Inflammatory macrophage treated with lipopolysaccharide for 1 hour (primary cell): ENCODE measurements around the gene RGP1.

Experiments used
- DNase-seq, 2 donors: peaks; one replicate each; pipeline ENCODE4 v3.0.0-alpha.2; 2020 to 2022

RGP1 gene

DNA sequence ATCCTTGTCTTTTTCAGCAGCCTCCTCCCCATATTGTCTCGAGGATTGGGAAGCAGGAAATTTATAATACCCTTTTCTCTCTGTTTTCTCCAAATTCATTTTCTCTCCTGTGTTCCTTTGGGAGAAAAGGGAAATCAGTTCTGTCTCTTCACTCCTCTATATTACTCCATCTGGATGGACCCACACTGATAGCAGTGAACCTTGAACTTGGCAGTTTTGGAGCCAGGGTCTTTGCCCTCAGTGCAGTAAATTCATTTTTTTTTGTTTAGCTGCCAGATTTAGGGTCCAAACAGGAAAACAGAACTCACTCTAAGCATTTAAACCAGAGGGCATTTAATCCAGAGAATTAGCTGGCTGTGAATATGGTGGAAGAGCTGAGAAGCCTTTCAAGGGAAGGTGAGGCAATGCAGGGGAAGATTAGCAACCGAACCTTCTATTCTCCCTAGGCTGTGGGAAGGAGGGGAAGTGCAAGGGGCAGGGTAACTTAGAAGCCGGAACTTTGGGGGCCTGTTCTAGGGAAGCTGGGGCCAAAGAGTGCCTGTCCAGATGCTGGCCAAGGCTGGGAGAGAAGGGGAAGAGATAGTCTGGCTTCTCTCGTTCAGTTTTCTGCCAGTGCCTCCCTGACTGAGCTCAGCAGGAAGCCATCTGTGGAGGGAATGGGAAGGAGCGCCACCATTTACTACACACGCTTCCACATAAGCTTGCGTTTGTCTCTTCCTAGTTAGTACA, 26.0 kb downstream of the RGP1 start:
- DNase-seq: peak; percentile 55 to 56

DNA sequence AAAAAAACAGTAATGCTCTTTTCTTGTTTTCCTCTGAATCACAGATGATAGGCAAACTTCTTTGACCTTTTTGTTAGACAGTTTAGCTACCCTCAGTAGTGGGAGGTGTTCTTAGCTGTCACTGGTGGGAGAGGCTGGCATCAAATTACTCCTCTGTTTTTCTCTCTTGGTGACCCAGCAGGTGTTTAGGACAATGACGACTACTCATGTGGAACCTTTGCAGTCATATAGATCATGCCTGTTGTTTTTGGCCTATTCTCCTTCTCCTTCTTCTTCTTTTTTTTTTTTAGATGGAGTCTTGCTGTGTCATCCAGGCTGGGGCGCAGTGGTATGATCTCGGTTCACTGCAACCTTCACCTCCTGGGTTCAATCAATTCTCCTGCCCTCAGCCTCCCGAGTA, 26.9 kb downstream of the RGP1 start:
- no peak for DNase-seq

DNA sequence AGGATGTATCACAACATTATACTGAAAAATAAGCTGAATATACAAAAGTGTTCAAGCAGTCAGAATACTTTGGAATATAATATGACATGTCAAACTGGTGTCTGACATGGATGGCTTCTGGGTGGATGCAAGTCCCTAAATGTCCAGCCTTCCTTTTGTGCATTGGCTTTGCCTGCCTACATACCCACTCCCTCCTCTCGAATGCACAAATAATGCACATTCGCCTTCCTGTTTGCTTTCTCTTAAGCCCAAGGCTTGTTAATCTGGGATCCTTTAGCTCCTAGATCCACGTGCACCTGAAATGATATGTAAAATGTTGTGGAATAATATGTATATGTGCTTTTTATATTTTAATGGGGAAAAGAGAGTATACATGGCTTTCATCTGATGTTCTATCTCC, 29.4 kb downstream of the RGP1 start:
- DNase-seq: no peak

DNA sequence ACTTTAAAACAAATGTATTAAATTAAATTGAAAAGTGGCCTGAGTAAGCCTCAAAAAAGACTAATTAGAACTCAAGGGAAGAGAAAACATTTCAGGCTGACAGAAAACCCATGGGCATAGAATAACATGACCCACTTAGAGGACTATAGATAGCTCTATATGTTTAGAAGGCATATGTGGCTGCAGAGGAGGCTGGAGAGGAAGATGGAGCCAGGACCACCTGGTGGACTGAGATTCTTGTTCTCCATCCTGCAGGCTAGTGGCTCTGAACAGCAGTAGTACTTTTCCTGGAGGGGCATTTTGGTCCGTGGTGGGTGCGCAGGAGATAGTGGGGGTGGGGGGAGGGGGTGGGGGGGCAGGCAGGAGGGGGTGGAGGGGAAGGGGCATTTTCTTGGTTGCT, 32.0 kb downstream of the RGP1 start:
- no peak for DNase-seq

DNA sequence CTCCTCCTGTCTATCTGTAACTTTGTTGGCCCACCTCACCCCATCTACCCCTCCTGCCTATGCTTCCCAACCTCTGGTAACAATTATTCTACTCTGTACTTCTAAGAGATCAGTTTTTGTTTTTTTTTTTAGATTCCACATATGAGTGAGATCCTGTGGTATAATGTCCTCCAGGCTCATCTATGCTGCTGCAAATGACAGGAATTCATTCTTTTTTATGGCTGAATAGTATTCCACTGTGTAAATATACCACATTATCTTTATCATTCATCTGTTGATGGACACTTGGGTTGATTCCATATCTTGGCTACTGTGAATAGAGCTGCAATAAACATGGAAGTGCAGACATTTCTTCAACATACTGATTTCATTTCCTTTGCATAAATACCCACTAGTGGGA, 34.3 kb downstream of the RGP1 start:
- DNase-seq: no peak

DNA sequence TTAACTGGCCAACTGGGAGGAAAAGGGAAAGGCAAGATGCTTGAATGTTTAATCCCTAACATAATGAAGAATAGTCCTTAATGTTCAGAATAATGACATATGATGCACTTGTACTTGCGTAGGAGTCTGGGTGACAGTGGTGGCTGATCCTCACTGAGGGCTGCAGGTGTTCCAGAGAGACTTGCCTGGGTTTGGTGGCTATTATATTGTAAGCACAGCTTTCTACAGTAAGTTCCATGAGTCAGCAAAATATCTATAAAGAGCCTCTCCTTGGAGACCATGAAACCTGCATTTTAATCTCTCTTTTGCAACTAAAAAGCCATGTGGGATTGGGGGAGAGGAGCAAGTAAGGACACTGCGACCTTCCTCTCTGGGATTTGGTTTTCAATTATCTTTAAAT, 40.5 kb downstream of the RGP1 start:
- no peak for DNase-seq

DNA sequence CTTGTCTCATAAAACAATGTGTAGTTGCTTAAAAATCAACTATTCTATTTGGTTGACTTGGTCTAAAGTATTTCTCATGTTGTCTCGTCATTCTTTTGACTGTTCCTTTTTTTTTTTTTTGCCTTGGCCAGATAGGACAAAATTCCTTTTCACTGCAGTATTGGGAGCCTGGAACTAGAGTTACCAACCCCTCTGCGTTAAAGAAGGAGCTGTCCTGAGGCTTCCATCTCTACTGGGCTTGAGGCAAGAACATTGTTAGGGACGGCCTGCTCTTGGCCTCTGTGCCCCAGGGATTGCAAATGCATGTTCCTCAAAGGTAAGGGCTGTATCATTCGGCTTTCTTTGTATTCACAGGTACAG, 40.9 kb downstream of the RGP1 start:
- no peak for DNase-seq

DNA sequence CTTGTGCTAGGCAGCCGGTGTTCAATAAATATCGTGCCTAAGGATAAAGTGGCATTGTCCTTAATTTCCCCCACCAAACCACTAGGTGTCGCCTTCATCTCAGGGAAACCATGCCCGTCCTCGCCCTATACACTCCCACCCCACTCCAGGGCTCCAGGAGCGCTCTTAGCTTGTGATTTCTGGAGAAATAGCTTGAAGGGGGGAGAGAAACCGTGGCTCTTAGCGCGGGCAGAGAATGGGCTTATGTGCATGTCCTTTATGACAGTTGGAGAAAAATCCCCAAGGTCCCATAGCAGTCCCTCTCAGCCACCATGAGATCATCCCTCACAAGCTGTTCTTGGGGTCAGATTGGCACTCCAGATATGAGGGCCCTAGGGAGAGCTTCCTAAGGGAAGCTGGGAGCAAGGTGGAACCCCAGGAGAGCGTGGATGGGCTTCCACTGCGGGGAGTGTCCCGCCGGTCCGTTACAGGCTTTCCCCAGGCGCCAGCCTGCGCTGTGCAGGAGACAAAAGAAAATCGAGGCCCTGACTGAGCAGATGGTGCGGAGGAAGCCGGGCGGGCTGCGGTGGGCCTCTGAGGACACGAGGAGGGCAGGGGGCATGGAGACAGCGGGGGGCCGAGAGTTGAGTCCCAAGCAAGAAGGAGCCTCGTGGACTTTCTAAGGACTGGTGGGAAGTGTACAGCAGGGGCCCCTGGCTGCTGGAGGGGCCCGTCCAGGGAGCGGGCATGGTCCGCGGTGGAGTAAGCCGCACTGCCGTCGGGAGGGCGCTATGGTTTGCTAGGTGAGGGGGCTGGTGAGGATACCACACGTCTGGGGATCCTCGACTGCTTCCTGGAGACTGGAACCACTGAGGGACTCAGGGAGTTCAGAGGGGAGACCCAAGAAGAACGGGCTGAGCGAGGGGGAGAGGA, 41.6 kb downstream of the RGP1 start:
- DNase-seq: peak; percentile 39 to 78

DNA sequence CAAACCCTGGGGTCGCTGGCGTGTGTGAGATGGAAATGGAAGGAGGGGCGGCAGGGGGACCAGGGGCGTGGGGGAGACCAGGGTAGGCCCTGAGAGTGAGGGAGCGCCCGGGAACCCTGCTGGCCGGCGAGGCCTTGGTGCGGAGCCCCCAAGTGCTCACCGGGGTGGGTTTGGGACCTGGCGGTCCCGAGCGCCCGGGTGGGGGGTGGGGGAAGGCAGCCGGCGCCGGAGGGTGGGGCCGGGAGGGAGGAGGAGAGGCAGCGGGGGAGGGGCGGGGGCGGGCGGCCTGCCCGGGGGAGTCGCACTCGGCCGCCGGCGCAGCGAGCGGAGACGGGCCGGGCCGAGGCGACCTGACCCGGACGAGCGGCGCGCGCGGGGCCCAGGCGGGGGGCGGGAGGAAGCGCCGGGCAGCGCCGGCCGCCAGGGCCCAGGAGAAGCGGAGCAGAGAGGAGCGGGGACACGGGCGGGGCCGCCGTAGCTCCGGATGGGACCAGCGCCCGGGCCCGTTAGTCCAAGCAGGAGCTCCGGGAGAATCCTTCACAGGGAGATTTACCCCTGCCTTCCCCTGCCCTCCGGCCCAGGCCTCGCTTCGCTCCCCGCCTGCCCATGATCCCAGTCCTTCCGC, 42.3 kb downstream of the RGP1 start, which contains the start of gene NPR2:
Gene NPR2 (plus strand): TSS at position 295 of the 625 bp plus-strand sequence. CDS start 818 bp downstream, outside the sequence.
- DNase-seq: no peak

DNA sequence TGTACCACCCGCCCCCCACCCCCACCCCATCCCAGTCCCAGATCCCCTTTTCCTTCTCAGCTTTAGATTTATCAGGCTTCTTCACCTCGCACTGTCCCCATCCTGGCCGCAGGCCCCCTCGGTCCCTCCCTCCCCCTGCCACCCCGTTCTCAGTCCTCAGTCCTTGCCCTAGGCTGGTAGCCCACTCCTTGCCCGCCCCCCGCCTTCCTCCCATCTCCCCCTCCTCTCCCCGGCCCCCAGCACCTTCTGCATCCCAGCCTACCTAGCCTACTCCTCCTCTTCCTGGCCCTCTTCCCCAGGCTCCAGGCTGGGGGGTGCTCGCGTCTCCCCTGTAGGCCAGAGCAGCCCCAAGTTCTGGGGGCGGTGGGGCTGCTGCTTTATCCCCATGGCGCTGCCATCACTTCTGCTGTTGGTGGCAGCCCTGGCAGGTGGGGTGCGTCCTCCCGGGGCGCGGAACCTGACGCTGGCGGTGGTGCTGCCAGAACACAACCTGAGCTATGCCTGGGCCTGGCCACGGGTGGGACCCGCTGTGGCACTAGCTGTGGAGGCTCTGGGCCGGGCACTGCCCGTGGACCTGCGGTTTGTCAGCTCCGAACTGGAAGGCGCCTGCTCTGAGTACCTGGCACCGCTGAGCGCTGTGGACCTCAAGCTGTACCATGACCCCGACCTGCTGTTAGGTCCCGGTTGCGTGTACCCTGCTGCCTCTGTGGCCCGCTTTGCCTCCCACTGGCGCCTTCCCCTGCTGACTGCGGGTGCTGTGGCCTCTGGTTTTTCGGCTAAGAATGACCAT, 43.1 kb downstream of the RGP1 start:
- DNase-seq: no peak

DNA sequence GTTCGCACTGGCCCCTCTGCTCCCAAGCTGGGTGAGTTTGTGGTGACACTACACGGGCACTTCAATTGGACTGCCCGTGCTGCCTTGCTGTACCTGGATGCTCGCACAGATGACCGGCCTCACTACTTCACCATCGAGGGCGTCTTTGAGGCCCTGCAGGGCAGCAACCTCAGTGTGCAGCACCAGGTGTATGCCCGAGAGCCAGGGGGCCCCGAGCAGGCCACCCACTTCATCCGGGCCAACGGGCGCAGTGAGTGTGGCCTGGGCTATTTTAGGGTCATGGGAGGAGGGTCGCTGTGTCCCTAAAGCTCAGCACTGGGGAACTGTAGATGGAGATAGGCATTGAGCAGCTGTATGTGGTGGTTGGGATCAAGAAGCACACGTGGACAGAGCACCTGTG, 43.7 kb downstream of the RGP1 start:
- no peak for DNase-seq

DNA sequence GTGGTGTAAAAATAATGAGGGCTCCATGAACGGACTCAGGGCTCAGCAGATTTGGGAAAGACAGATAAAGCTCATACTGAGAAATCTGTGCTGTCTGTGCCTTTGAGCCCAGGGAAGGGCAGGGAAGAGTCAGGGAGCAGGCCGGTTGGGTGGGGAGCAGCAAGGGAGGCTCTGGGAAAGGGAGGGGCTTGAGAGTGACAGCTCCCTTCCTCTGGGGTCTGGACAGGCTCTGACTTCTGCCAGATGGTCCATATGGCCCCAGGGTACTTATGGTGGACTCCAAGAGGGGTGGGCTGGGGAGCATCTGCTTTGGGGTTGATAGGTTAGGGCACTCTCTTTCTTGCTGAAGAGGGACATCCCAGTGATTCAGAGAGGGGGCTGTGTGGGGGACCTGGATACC, 44.4 kb downstream of the RGP1 start:
- DNase-seq: no peak

DNA sequence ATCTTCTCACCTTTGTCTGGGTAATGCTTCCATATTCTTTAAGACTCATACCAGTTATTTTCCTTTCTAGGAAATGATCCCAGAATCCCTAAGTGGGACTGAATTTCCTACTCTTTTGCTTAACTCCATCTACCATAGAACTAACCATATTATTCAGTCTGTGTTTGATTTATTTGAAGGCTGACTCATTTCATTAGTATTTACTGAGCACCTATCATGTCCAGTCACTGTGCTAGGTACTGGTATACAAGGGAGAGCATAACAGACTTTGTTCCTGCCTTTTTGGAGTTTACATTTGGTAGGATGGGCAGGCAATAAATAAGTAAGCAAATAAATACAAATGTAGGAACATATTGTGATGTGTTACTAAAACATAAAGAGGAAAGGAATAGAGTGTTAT, 46.6 kb downstream of the RGP1 start:
- DNase-seq: no peak

DNA sequence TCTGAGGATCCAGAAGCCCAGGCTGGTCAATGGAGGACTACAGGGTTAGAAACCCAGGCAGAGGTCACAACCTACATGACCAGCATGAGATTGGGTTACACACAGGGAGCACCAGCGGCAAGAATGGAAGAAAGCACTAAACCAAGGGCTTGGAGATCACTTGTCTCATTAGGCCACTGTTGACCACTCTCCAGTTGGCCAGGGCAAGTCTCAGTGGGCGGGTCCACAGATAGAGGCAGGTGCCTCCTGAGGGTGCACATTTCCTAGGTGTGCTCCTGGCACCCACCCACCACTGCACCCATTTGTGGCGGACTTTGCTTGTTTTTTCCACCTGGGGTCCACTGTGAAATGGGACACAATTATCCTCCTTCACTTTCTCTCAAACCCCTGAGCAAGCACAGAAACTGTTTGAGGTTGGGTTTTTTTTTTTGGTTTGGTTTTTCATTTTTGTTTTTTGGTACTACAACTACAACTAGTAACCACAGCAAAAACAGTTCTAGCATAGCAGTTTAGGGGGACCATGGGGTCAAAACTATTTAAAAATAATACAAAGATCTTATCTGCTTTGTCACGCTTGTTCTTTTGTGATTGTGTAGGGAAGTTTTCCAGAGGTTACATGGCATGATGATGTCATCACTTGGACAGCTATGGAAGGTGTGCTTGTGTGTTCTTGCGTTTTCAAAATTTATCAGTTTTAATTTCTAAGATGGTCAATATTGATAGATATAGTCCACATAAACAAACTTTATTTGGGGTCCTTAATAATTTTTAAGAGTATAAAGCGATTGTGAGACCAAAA, 48.4 kb downstream of the RGP1 start:
- no peak for DNase-seq

DNA sequence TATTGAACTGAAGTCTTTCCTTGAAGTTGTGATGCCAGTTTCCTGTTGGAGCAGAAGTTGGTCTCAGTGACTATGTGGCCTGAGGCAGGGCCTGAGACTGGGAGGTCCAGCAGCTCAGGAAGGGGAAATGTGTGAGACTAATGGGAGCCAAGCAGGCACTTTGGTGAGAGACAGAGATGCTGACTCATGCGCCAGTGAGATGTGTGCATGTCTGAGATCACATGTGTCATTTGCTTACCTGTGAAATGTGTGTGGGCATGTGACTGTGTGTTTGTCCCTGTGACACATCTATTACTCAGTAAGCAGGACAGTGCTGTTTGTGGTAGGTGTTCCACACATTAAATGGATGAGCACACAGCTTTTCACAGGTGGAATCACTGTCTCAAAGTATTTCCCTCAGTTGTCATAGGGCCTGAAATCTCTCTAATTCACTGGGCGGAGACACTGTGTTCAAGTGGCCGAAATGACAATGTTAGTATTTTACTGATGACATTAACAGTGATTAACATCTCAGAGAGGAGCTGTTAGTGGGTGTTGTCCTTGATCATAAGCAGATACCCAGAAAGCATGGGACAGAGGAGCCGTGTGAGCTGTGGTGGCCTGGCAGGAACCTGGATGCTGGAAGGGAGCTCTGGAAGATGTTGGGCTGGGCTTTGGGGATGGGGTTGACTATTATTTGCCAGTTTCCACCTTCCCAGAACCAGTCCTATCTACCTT, 49.7 kb downstream of the RGP1 start:
- DNase-seq: no peak

DNA sequence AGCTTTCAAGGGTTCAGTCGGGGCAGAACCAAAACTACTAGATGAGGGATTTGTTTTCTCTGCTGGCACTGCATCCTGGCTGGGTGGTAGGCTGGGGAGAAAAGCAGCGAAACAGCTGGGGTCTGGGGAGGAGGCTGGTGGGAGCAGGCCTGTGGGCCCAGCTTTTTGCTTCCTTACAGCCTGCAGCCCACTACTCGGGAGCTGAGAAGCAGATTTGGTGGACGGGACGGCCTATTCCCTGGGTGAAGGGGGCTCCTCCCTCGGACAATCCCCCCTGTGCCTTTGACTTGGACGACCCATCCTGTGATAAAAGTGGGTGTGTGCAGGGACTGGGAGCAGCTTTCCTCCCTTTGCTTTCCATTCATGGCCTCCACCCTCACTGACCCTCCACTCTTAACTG, 51.4 kb downstream of the RGP1 start:
- no peak for DNase-seq

DNA sequence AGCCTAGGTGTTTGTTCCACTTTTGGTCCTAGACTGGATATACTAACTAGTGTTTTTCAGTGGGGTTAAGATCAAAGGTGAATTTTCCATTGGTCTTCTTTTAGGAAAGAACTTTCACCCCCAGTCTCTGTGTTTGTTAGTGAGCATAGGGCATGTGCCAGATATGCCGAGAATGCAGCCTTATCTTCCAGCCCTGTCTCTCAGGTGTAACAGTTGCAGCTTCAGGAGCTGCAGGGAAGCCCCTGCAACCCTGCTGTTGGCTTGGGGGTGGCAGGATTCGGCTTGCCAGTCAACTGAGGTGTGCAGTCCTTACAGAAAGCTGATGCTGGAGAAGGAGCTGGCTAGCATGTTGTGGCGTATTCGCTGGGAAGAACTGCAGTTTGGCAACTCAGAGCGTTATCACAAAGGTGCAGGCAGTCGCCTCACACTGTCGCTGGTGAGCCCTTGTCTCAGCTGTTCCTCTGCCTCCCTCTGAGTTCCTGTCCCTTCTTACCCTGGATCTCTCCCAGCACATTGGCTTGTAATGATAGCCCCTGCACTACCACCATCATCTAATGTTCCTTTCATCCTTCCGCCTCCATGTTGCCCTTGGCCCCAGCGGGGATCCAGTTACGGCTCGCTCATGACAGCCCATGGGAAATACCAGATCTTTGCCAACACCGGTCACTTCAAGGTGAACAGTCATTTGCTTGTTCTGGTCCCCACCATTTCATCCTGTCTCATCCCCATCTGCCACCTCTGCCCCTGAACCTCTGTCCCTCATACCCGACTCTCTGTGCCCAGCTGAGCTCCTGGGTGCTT, 52.4 kb downstream of the RGP1 start:
- DNase-seq: no peak

DNA sequence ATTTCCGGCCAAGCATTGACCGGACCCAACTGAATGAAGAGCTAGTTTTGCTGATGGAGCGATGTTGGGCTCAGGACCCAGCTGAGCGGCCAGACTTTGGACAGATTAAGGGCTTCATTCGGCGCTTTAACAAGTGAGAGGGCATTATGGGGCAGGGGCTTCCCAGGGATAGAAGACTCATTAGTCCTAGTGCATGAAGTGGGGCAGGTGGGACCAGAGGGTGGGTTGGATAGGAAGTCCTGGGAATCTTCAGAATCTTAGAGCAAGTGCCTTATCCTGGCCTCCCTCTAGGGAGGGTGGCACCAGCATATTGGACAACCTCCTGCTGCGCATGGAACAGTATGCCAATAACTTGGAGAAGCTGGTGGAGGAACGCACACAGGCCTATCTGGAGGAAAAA, 57.0 kb downstream of the RGP1 start:
- no peak for DNase-seq
